Measurements from ENCODE around the gene ATP9A. TPM values are rescaled to one million over a fixed set of nuclear protein-coding genes. Genes with fewer than 3 reads are reported as not detected.

The ATP9A gene
- total RNA-seq, 4 donors from 2014 or later = 14.8 to 23.7 (median 18.7) TPM

GRCh38 chr20:51612896-51613295 is 155.3 kb downstream of the ATP9A start:
- H3K36me3 ChIP-seq = peaks cover 39% of the 10 kb centered on the region
- no peaks in the 10 kb centered on the region for H3K9me3 ChIP-seq
- no peaks in the 10 kb centered on the region for H3K4me1 ChIP-seq
- H3K27ac ChIP-seq = no peak overlapping the region
- DNase-seq (ENCODE audit: low spot score in 2 of 2) = no peak
- H3K27me3 ChIP-seq = no peaks in the 10 kb centered on the region
- no peak for TF ChIP-seq CTCF (IDR thresholded peaks at IDR 0.05)
- TF ChIP-seq POLR2AphosphoS5 (IDR thresholded peaks at IDR 0.05) = no peak
- TF ChIP-seq EP300 (IDR thresholded peaks at IDR 0.05) = no peak
- no peak for TF ChIP-seq POLR2A (IDR thresholded peaks at IDR 0.05)
- WGBS = 95% methylated on average over 5 of the region's 5 CpGs
- no peak overlapping the region for H3K4me3 ChIP-seq

GRCh38 chr20:51611625-51611890 is 156.6 kb downstream of the ATP9A start:
- H3K36me3 ChIP-seq = peaks cover 33% of the 10 kb centered on the region
- H3K4me3 ChIP-seq = no peak overlapping the region
- no peak overlapping the region for H3K27ac ChIP-seq
- H3K4me1 ChIP-seq = no peaks in the 10 kb centered on the region
- TF ChIP-seq POLR2AphosphoS5 (IDR thresholded peaks at IDR 0.05) (no peak), POLR2A (IDR thresholded peaks at IDR 0.05) (no peak), EP300 (IDR thresholded peaks at IDR 0.05) (no peak), CTCF (IDR thresholded peaks at IDR 0.05) (no peak)
- 77% methylated on average over 2 of the region's 2 CpGs for WGBS
- no peaks in the 10 kb centered on the region for H3K27me3 ChIP-seq
- DNase-seq (ENCODE audit: low spot score in 2 of 2) = no peak
- no peaks in the 10 kb centered on the region for H3K9me3 ChIP-seq

GRCh38 chr20:51610761-51611624 is 157.2 kb downstream of the ATP9A start:
- Histone ChIP-seq H3K27ac (no peak overlapping the region), H3K4me1 (no peaks in the 10 kb centered on the region), H3K9me3 (no peaks in the 10 kb centered on the region), H3K27me3 (no peaks in the 10 kb centered on the region), H3K4me3 (no peak overlapping the region), H3K36me3 (peaks cover 33% of the 10 kb centered on the region)
- TF ChIP-seq POLR2A (IDR thresholded peaks at IDR 0.05) (no peak), EP300 (IDR thresholded peaks at IDR 0.05) (no peak), CTCF (IDR thresholded peaks at IDR 0.05) (no peak), POLR2AphosphoS5 (IDR thresholded peaks at IDR 0.05) (no peak)
- no peak for DNase-seq (ENCODE audit: low spot score in 2 of 2)
- 84% methylated on average over 16 of the region's 16 CpGs for WGBS

GRCh38 chr20:51610111-51610510 is 158.1 kb downstream of the ATP9A start:
- no peak for TF ChIP-seq POLR2A (IDR thresholded peaks at IDR 0.05)
- TF ChIP-seq POLR2AphosphoS5 (IDR thresholded peaks at IDR 0.05) = no peak
- TF ChIP-seq CTCF (IDR thresholded peaks at IDR 0.05) = no peak
- no peak for TF ChIP-seq EP300 (IDR thresholded peaks at IDR 0.05)
- Histone ChIP-seq H3K27me3 (no peaks in the 10 kb centered on the region), H3K9me3 (no peaks in the 10 kb centered on the region), H3K4me1 (no peaks in the 10 kb centered on the region), H3K36me3 (peaks cover 35% of the 10 kb centered on the region), H3K4me3 (no peak overlapping the region), H3K27ac (no peak overlapping the region)
- no peak for DNase-seq (ENCODE audit: low spot score in 2 of 2)
- 86% methylated on average over 7 of the region's 8 CpGs for WGBS

GRCh38 chr20:51609251-51609650 is 158.9 kb downstream of the ATP9A start:
- Histone ChIP-seq H3K36me3 (peaks cover 42% of the 10 kb centered on the region), H3K4me3 (no peak overlapping the region), H3K27ac (no peak overlapping the region), H3K4me1 (no peaks in the 10 kb centered on the region), H3K27me3 (no peaks in the 10 kb centered on the region), H3K9me3 (no peaks in the 10 kb centered on the region)
- DNase-seq (ENCODE audit: low spot score in 2 of 2) = no peak
- WGBS = 99% methylated on average over 9 of the region's 9 CpGs
- TF ChIP-seq CTCF (IDR thresholded peaks at IDR 0.05) (no peak), EP300 (IDR thresholded peaks at IDR 0.05) (no peak)
